ENCODE results near the gene NFE2. TPM values are rescaled to one million over a fixed set of nuclear protein-coding genes. Genes with fewer than 3 reads are reported as not detected.
A peak's percentile ranks its signal among the peaks of the same experiment; 100 is the strongest.
"Not testable (repeated sequence)": the region's sequence is repeated elsewhere in the genome, so short reads cannot be mapped to it uniquely, and the experiment has no call there.

The NFE2 gene
- total and polyA plus RNA-seq, 7 experiments from 2014 or later, result 0.61 to 23.3 (median 2.0) TPM; not detected in 4

DNA sequence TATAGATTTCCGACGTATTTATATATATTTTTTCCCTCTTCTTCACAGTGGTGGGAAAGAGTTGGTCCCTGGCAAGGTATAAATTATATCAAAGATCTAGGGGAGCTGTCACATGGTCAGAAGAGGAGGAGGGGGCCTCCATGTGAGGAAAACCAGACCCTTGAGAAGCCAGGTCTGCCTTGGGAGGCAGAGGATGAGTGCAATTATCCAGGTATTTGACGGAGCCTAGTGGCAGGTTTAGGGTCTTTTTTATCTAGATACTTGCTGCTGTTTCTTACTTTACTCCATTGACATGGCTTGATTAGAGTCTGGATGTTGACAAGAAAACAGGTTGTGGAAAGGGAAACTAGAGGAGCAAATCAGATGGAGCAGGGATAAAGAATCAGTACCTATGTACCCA lies 29.6 kb upstream of the NFE2 start:
- no peaks in the 10 kb centered on the region for H3K27me3 Mint-ChIP-seq
- Histone ChIP-seq H3K4me1 (ENCODE audit: control insufficient read depth in 2 of 2, insufficient read depth in 2 of 2, low read length in 2 of 2) (peaks cover 19 to 58% of the 10 kb centered on the region in 2 donors), H3K27me3 (ENCODE audit: control insufficient read depth in 2 of 2, insufficient read depth in 2 of 2, low read length in 2 of 2) (no peaks in the 10 kb centered on the region), H3K4me3 (ENCODE audit: low read length) (no peak overlapping the region), H3K27ac (ENCODE audit: low read depth, low read length) (peak overlapping the region; percentile 46), H3K36me3 (ENCODE audit: control insufficient read depth in 2 of 3, insufficient read depth in 3 of 3, low read length in 3 of 3) (no peaks in the 10 kb centered on the region), H3K9me3 (ENCODE audit: control insufficient read depth in 2 of 3, low read length in 3 of 3) (no peaks in the 10 kb centered on the region)
- DNase-seq, result no peak
- H3K4me1 Mint-ChIP-seq, result peaks cover 25 to 82% (median 57%) of the 10 kb centered on the region in 7 donors
- no peaks in the 10 kb centered on the region for H3K9me3 Mint-ChIP-seq
- H3K36me3 Mint-ChIP-seq, result peaks cover 0 to 9% (median 0%) of the 10 kb centered on the region in 5 donors
- peak overlapping the region in 8 of 10 donors; percentile 10 to 71 (median 62) for H3K4me3 Mint-ChIP-seq
- no peak for ATAC-seq
- intact Hi-C loops (cut with micrococcal nuclease), result no loop called here
- peak overlapping the region; percentile 68 to 95 (median 85) for H3K27ac Mint-ChIP-seq
- POLR2A ChIA-PET, result interaction anchor here (0.7 to 2.4 kb wide), 4 partner anchors 21 to 1438 kb away, joined by 3 to 7 read pairs (median 3); partner anchors contain the start of genes CBX5 and HNRNPA1
- CTCF ChIA-PET, result no interaction called here

DNA sequence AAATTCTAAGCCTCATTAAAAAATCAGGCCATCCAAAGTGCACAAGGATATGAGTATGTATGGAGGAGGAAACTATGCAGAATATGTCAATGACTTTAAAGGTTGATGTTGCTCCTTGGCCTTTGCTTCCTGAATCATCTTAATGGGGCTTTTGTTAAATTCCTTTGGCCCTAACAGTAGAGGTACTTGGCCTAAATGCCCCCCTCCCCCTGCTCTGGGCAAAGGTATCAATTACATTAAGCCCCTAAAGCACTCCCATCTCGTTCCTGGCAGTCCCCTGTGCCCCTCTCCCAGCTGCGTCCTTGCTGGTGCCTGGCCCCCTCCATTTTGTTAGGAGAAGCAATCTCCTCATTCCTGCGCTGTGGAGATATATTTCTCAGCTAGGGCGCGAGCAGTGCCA lies 28.9 kb upstream of the NFE2 start:
- DNase-seq (no peak), ATAC-seq (no peak)
- peaks cover 21 to 83% (median 63%) of the 10 kb centered on the region in 7 donors for H3K4me1 Mint-ChIP-seq
- Histone ChIP-seq H3K27ac (ENCODE audit: low read depth, low read length) (peak overlapping the region; percentile 46), H3K9me3 (ENCODE audit: control insufficient read depth in 2 of 3, low read length in 3 of 3) (no peaks in the 10 kb centered on the region), H3K4me3 (ENCODE audit: low read length) (no peak overlapping the region), H3K36me3 (ENCODE audit: control insufficient read depth in 2 of 3, insufficient read depth in 3 of 3, low read length in 3 of 3) (no peaks in the 10 kb centered on the region), H3K27me3 (ENCODE audit: control insufficient read depth in 2 of 2, insufficient read depth in 2 of 2, low read length in 2 of 2) (no peaks in the 10 kb centered on the region), H3K4me1 (ENCODE audit: control insufficient read depth in 2 of 2, insufficient read depth in 2 of 2, low read length in 2 of 2) (peaks cover 20 to 60% of the 10 kb centered on the region in 2 donors)
- peak overlapping the region; percentile 60 to 95 (median 82) for H3K27ac Mint-ChIP-seq
- H3K36me3 Mint-ChIP-seq, result peaks cover 0 to 9% (median 0%) of the 10 kb centered on the region in 5 donors
- intact Hi-C loops (cut with micrococcal nuclease), result no loop called here
- H3K27me3 Mint-ChIP-seq, result no peaks in the 10 kb centered on the region
- peaks cover 0 to 2% (median 0%) of the 10 kb centered on the region in 11 donors for H3K9me3 Mint-ChIP-seq
- ChIA-PET CTCF (no interaction called here), POLR2A (interaction anchor here (0.7 to 2.4 kb wide), 6 partner anchors 21 to 1439 kb away, joined by 3 to 7 read pairs (median 3); partner anchors contain the start of genes CBX5 and HNRNPA1)
- peak overlapping the region in 3 of 10 donors; percentile 6 to 34 (median 16) for H3K4me3 Mint-ChIP-seq

DNA sequence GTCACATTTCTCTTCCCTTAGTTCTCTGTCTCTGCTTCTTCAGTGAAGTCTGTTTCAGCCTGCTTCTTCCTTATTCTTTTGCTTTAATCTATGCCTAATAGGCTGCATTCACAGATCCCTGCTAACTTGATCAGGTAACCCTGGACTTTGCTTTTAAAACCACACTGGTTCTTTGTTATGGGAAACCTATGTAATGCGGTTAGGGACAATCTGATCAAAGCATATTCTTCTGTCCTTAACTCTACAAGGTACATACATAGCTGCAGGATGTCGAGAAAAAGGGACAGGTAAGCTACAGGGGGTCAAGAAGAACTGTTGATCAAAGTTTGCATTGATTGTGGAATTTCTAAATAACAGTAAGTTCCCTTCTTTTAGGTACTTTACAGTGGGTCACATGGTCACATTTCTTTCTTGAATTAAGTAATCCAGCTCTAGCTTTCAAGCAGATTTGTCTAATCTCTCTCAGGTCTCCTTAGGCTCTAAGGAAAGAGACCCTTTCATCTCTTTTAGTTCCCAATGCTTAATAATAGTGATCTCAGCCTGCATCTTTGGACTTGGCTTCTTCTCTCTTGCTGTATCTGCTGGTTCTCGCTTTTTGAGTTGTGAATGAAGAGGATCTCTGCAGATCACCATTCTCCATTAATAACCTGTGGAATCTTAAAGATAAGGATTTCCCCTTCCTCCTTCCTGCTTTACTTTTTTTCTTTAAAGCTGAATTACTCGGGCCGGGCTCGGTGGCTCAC lies 28.0 kb upstream of the NFE2 start:
- H3K9me3 Mint-ChIP-seq, result peaks cover 0 to 2% (median 0%) of the 10 kb centered on the region in 11 donors
- ATAC-seq (no peak), DNase-seq (no peak)
- Histone ChIP-seq H3K36me3 (ENCODE audit: control insufficient read depth in 2 of 3, insufficient read depth in 3 of 3, low read length in 3 of 3) (no peaks in the 10 kb centered on the region), H3K27ac (ENCODE audit: low read depth, low read length) (peak overlapping the region; percentile 37), H3K27me3 (ENCODE audit: control insufficient read depth in 2 of 2, insufficient read depth in 2 of 2, low read length in 2 of 2) (no peaks in the 10 kb centered on the region), H3K4me1 (ENCODE audit: control insufficient read depth in 2 of 2, insufficient read depth in 2 of 2, low read length in 2 of 2) (peaks cover 20 to 59% of the 10 kb centered on the region in 2 donors), H3K9me3 (ENCODE audit: control insufficient read depth in 2 of 3, low read length in 3 of 3) (no peaks in the 10 kb centered on the region), H3K4me3 (ENCODE audit: low read length) (no peak overlapping the region)
- ChIA-PET POLR2A (interaction anchor here (0.8 to 1.0 kb wide), 4 partner anchors 13 to 48 kb away, joined by 3 to 7 read pairs (median 3); partner anchors contain the start of gene HNRNPA1), CTCF (interaction anchor here (0.6 to 0.8 kb wide), 2 partner anchors 9 to 135 kb away, joined by 3 to 4 read pairs; no protein-coding TSS in a partner anchor)
- H3K4me1 Mint-ChIP-seq, result peaks cover 17 to 84% (median 69%) of the 10 kb centered on the region in 7 donors
- peaks cover 0 to 9% (median 0%) of the 10 kb centered on the region in 5 donors for H3K36me3 Mint-ChIP-seq
- intact Hi-C loops (cut with micrococcal nuclease), result no loop called here
- H3K27me3 Mint-ChIP-seq, result no peaks in the 10 kb centered on the region
- peak overlapping the region; percentile 44 to 90 (median 80) for H3K27ac Mint-ChIP-seq
- peak overlapping the region in 8 of 10 donors; percentile 3 to 68 (median 52) for H3K4me3 Mint-ChIP-seq

- H3K27me3 ChIP-seq (ENCODE audit: control insufficient read depth in 2 of 2, insufficient read depth in 2 of 2, low read length in 2 of 2); DNase-seq; H3K36me3 ChIP-seq (ENCODE audit: control insufficient read depth in 2 of 3, insufficient read depth in 3 of 3, low read length in 3 of 3); H3K9me3 ChIP-seq (ENCODE audit: control insufficient read depth in 2 of 3, low read length in 3 of 3); H3K27me3 Mint-ChIP-seq; H3K9me3 Mint-ChIP-seq; ATAC-seq; H3K36me3 Mint-ChIP-seq: not testable (repeated sequence)
- peak overlapping the region; percentile 87 to 100 (median 95) for H3K4me3 Mint-ChIP-seq
- H3K27ac Mint-ChIP-seq, result peak overlapping the region; percentile 91 to 99 (median 95)
- ChIA-PET POLR2A (interaction anchor here (1.0 to 3.0 kb wide), 7 partner anchors 9 to 1601 kb away, joined by 3 to 38 read pairs (median 5); partner anchors contain the start of genes CBX5 and HNRNPA1), CTCF (interaction anchor here (0.7 to 1.9 kb wide), 17 partner anchors 9 to 74 kb away, joined by 3 to 13 read pairs (median 4); partner anchors contain the start of gene CBX5)
- Histone ChIP-seq H3K4me1 (ENCODE audit: control insufficient read depth in 2 of 2, insufficient read depth in 2 of 2, low read length in 2 of 2) (peaks cover 7 to 30% of the 10 kb centered on the region in 2 donors), H3K4me3 (ENCODE audit: low read length) (peak overlapping the region; percentile 95), H3K27ac (ENCODE audit: low read depth, low read length) (peak overlapping the region; percentile 80)
- peaks cover 16 to 53% (median 49%) of the 10 kb centered on the region in 7 donors for H3K4me1 Mint-ChIP-seq
- intact Hi-C loops (cut with micrococcal nuclease), result loop anchor here (1.0 to 2.0 kb wide), 6 partner anchors 34 to 598 kb away; partner anchors contain the start of genes CBX5 (in 2 of the 2), HNRNPA1 (in 2 of the 2) and CALCOCO1 (in 1 of the 2)
These were observed 24.8 kb upstream of the NFE2 start for GRCh38 chr12:54325442-54326109.

GRCh38 chr12:54324617-54325441 lies 24.0 kb upstream of the NFE2 start, which contains the start of gene COPZ1:
TSS of gene COPZ1 (plus strand) at chr12:54325131. CDS start at chr12:54325164, 33 bp downstream.
- H3K27me3 Mint-ChIP-seq, result no peaks in the 10 kb centered on the region
- intact Hi-C loops (cut with micrococcal nuclease), result loop anchor here (1.0 to 2.0 kb wide), 9 partner anchors 31 to 598 kb away; partner anchors contain the start of genes CALCOCO1 (in 2 of the 2), CBX5 (in 2 of the 2) and HNRNPA1 (in 2 of the 2)
- Histone ChIP-seq H3K36me3 (ENCODE audit: control insufficient read depth in 2 of 3, insufficient read depth in 3 of 3, low read length in 3 of 3) (no peaks in the 10 kb centered on the region), H3K27ac (ENCODE audit: low read depth, low read length) (peak within 1 kb of the TSS; percentile 80), H3K4me1 (ENCODE audit: control insufficient read depth in 2 of 2, insufficient read depth in 2 of 2, low read length in 2 of 2) (peaks cover 4 to 22% of the 10 kb centered on the region in 2 donors), H3K4me3 (ENCODE audit: low read length) (peak within 1 kb of the TSS; percentile 95), H3K9me3 (ENCODE audit: control insufficient read depth in 2 of 3, low read length in 3 of 3) (no peaks in the 10 kb centered on the region), H3K27me3 (ENCODE audit: control insufficient read depth in 2 of 2, insufficient read depth in 2 of 2, low read length in 2 of 2) (no peaks in the 10 kb centered on the region)
- peaks cover 0 to 2% (median 0%) of the 10 kb centered on the region in 11 donors for H3K9me3 Mint-ChIP-seq
- peak within 1 kb of the TSS; percentile 91 to 99 (median 95) for H3K27ac Mint-ChIP-seq
- peaks cover 0 to 5% (median 0%) of the 10 kb centered on the region in 5 donors for H3K36me3 Mint-ChIP-seq
- ChIA-PET POLR2A (interaction anchor here (0.6 to 3.0 kb wide), 10 partner anchors 10 to 1602 kb away, joined by 3 to 38 read pairs (median 4); partner anchors contain the start of genes CBX5 and HNRNPA1), CTCF (interaction anchor here (0.7 to 1.9 kb wide), 16 partner anchors 10 to 73 kb away, joined by 3 to 13 read pairs (median 4); partner anchors contain the start of gene CBX5)
- peak within 1 kb of the TSS; percentile 87 to 100 (median 95) for H3K4me3 Mint-ChIP-seq
- ATAC-seq, result peak; percentile 97
- peaks cover 8 to 46% (median 42%) of the 10 kb centered on the region in 7 donors for H3K4me1 Mint-ChIP-seq
- DNase-seq, result peak; percentile 69 to 98 (median 94)

Data from naive thymus-derived CD4-positive, alpha-beta T cell (primary cell).